HG02938 (cell line): ENCODE measurements around the gene PCDHGB3.

Experiments used
- ATAC-seq: cut with Tn5 transposase; IDR thresholded peaks from one replicate; pipeline ENCODE4 v1.9.1; 2021; ENCODE audit warnings: mild to moderate bottlenecking, moderate library complexity; ENCODE audit not compliant: unreplicated experiment

Gene PCDHGB3

DNA sequence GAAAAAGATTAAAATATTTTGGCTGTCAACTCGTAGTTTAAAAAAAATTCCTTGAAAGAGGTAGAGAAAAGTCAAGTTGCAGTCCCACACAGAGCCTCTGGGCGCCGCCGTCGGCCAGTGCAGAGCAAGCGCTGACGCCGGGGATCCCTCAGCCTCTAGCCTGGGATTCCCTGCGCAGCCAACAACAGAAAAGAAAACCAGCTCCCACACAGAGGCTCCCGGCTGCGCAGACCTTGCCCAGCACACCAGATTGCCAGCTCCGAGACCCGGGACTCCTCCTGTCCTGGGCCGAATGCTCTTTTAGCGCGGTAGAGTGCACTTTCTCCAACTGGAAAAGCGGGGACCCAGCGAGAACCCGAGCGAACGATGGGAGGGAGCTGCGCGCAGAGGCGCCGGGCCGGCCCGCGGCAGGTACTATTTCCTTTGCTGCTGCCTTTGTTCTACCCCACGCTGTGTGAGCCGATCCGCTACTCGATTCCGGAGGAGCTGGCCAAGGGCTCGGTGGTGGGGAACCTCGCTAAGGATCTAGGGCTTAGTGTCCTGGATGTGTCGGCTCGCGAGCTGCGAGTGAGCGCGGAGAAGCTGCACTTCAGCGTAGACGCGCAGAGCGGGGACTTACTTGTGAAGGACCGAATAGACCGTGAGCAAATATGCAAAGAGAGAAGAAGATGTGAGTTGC lies 47.6 kb downstream of the PCDHGB3 start, which contains the start of gene PCDHGB7:
Gene PCDHGB7, plus strand, starts transcription at position 184 of the 679 bp plus-strand sequence. Its CDS starts 183 bp downstream, at position 367.
- ATAC-seq, result peak; percentile 53

DNA sequence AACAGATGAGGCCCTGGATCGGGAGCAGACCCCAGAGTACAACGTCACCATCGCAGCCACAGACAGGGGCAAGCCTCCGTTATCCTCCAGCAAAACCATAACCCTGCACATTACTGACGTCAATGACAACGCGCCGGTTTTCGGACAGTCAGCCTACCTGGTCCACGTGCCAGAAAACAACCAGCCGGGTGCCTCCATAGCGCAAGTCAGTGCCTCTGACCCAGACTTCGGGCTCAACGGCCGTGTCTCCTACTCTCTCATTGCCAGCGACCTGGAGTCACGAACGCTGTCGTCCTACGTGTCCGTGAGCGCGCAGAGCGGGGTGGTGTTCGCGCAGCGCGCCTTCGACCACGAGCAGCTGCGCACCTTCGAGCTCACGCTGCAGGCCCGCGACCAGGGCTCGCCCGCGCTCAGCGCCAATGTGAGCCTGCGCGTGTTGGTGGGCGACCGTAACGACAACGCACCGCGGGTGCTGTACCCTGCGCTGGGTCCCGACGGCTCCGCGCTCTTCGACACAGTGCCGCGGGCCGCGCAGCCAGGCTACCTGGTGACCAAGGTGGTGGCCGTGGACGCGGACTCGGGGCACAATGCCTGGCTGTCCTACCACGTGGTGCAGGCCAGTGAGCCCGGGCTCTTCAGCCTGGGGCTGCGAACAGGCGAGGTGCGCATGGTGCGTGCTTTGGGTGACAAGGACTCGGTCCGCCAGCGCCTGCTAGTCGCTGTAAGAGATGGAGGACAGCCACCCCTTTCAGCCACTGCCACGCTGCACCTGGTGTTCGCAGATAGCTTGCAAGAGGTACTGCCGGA lies 49.2 kb downstream of the PCDHGB3 start:
- ATAC-seq, result no peak

DNA sequence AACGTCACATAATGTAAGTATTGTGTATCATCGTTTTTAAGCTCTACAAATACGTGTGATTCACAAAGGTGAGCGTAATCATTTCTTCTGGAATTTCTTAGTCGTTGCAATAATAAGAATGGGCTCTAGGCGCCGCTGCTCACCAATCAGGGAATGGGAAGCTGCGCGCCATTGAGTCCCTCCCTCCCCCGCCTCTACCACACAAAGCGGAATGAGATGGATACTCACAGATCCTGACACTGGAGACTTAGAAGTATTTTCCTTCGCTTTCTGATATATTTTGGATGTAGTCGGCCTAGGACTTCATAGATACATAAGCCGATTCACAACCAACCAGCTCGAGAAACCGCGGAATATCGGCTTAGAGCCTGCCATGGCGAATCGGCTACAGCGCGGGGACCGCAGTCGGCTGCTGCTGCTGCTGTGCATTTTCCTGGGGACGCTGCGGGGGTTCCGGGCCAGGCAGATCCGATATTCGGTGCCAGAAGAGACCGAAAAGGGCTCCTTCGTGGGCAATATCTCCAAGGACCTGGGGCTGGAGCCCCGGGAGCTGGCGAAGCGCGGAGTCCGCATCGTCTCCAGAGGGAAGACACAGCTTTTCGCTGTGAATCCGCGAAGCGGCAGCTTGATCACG lies 50.9 kb downstream of the PCDHGB3 start, which contains the start of gene PCDHGA11:
Gene PCDHGA11, plus strand, starts transcription at position 197 of the 634 bp plus-strand sequence. Its CDS starts 177 bp downstream, at position 374.
- ATAC-seq, result peak; percentile 34

DNA sequence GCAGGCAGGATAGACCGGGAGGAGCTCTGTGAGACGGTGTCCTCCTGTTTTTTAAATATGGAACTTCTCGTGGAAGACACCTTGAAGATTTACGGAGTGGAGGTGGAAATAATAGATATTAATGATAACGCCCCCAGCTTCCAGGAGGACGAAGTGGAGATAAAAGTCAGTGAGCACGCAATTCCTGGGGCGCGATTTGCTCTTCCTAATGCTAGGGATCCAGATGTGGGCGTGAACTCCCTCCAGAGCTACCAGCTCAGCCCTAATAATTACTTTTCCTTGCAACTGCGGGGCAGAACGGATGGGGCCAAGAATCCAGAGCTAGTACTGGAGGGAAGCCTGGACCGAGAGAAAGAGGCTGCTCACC lies 51.4 kb downstream of the PCDHGB3 start:
- ATAC-seq, result no peak
